ENCODE data around the gene NFKBIE. TPM values are rescaled to one million over a fixed set of nuclear protein-coding genes. Genes with fewer than 3 reads are reported as not detected.

The NFKBIE gene
- total RNA-seq, 2 donors from 2014 or later: 24.1 to 26.1 TPM

DNA sequence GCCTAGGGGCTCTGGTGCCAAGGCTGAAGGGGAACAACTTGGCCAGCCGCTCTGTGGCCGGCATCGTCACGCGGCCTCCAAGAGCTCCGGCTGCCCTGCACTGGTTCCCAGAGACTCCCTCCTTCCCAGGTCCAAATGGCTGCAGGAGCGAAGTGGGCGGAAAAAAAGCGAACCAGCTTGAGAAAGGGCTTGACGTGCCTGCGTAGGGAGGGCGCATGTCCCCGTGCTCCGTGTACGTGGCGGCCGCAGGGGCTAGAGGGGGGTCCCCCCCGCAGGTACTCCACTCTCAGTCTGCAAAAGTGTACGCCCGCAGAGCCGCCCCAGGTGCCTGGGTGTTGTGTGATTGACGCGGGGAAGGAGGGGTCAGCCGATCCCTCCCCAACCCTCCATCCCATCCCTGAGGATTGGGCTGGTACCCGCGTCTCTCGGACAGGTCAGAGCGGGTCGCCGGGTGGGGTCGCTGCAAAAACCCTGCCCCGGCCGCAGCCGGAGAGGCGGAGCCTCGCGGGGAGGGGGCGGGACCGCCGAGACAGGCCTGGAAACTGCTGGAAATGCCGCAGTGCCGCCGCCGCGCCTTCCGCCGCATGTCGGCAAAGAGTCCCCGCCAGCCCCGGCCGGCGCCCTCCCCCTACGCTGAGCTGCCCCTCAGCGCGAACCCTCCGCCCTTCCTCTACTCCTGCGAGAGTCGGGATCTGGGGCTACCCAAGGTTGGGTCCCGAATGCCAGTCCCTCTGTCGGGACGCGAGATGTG, 19.3 kb downstream of the NFKBIE start:
- ATAC-seq (peak; percentile 63 to 71), DNase-seq (ENCODE audit: low spot score) (peak; percentile 89)
- no peaks in the 10 kb centered on the region for H3K27me3 Mint-ChIP-seq
- H3K9me3 Mint-ChIP-seq: no peaks in the 10 kb centered on the region
- peaks cover 41 to 46% of the 10 kb centered on the region in 2 donors for H3K4me1 Mint-ChIP-seq (ENCODE audit: low read depth in 2 of 2)
- H3K27ac Mint-ChIP-seq: peak overlapping the region; percentile 98
- H3K36me3 Mint-ChIP-seq: peaks cover 41% of the 10 kb centered on the region
- peak overlapping the region; percentile 94 for H3K4me3 Mint-ChIP-seq

DNA sequence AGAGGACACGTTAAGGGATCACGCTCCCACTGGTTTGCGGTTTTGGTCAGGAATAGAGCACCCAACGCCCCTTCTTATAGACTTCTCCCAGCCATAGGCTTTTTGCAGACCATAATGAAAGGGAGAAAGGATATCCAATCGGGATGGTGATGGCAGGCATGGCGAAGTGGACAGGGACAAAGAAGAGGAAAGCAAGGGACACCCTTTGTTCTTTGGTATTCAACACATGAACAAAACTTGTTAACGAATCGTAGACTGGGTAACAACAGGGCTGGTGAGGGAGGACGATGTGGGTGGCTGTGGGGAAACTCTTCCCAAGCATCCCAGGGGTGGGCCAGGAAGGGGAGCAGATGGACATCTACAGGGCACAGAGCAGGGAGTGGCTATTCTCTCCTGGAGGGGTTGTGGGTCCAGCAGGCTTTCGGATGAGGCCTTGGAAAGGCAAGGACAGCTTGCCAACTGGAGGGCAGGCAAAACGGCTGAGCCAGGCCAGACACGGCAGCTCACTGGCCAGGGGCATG, 19.9 kb downstream of the NFKBIE start:
- H3K4me1 Mint-ChIP-seq (ENCODE audit: low read depth in 2 of 2): peaks cover 40 to 41% of the 10 kb centered on the region in 2 donors
- DNase-seq (ENCODE audit: low spot score) (no peak), ATAC-seq (no peak)
- H3K9me3 Mint-ChIP-seq: no peaks in the 10 kb centered on the region
- peaks cover 35% of the 10 kb centered on the region for H3K36me3 Mint-ChIP-seq
- peak overlapping the region; percentile 98 for H3K27ac Mint-ChIP-seq
- H3K4me3 Mint-ChIP-seq: peak overlapping the region; percentile 94
- H3K27me3 Mint-ChIP-seq: no peaks in the 10 kb centered on the region

DNA sequence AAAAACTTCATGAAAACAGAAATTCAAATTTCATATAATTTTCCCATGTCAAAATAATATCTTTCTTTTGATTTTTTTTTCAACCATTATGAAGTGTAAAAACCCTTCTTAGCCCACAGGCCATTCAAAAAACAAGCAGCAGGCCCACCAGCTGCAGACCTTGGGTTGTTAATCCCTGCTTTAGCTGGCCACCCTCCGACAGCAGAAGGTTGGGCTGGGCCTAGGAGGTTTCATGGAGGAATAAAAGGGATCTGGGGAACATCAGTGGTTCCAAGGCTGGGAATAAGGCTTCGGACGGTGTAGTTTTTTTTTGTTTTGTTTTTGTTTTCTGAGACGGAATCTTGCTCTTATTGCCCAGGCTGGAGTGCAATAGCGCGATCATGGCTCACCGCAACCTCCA, 22.0 kb downstream of the NFKBIE start:
- no peak for ATAC-seq
- Mint-ChIP-seq H3K4me1 (ENCODE audit: low read depth in 2 of 2) (peaks cover 23 to 24% of the 10 kb centered on the region in 2 donors), H3K4me3 (no peak overlapping the region), H3K9me3 (no peaks in the 10 kb centered on the region), H3K27me3 (no peaks in the 10 kb centered on the region), H3K36me3 (peaks cover 14% of the 10 kb centered on the region), H3K27ac (no peak overlapping the region)
- no peak for DNase-seq (ENCODE audit: low spot score)

DNA sequence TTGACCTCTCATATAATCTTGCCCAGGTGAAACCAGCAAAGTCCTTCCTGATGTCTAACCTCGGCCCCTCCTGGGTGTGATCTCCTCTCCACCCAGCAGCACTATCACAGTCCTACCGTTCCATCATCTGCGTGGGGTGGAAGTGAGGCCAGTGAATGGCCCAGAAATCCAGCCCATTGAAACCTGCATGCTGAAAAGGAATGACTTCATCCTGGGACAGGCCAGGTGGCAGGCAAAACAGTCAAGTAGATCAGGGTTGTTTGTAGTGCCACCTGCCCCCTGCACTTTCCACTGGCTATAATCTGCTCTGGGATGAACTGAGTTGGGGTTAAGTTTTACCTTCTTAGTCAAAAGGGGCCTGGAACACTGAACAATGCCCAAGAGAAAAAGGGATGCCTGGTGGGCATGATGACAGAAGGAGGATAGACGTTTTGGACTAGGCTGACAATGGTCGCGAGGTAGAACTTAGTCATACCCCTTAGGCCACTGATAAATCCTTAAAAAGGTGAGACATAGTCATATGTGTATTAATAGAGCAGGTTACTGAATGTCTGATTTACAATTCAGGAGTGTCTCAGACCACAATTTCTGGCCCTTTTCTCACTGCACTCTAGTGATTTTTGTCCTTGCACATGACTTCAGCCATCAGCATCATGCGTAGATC, 26.5 kb downstream of the NFKBIE start:
- DNase-seq (ENCODE audit: low spot score) (peak; percentile 37), ATAC-seq (no peak)
- Mint-ChIP-seq H3K9me3 (no peaks in the 10 kb centered on the region), H3K4me1 (ENCODE audit: low read depth in 2 of 2) (peaks cover 9 to 15% of the 10 kb centered on the region in 2 donors), H3K27ac (peak overlapping the region; percentile 87 to 91), H3K27me3 (no peaks in the 10 kb centered on the region), H3K4me3 (peak overlapping the region; percentile 86), H3K36me3 (no peaks in the 10 kb centered on the region)

GRCh38 chr6:44237813-44238433, 27.4 kb downstream of the NFKBIE start:
- peak; percentile 86 for DNase-seq (ENCODE audit: low spot score)
- peak overlapping the region; percentile 86 for H3K4me3 Mint-ChIP-seq
- H3K27ac Mint-ChIP-seq: peak overlapping the region; percentile 87 to 91
- H3K9me3 Mint-ChIP-seq: no peaks in the 10 kb centered on the region
- peaks cover 13 to 20% of the 10 kb centered on the region in 2 donors for H3K4me1 Mint-ChIP-seq (ENCODE audit: low read depth in 2 of 2)
- H3K36me3 Mint-ChIP-seq: no peaks in the 10 kb centered on the region
- peak; percentile 90 to 92 for ATAC-seq
- no peaks in the 10 kb centered on the region for H3K27me3 Mint-ChIP-seq

GRCh38 chr6:44237021-44237812, 28.1 kb downstream of the NFKBIE start:
- Mint-ChIP-seq H3K9me3 (no peaks in the 10 kb centered on the region), H3K36me3 (no peaks in the 10 kb centered on the region), H3K4me1 (ENCODE audit: low read depth in 2 of 2) (peaks cover 13 to 20% of the 10 kb centered on the region in 2 donors), H3K27me3 (no peaks in the 10 kb centered on the region), H3K4me3 (peak overlapping the region; percentile 86), H3K27ac (peak overlapping the region; percentile 87 to 91)
- ATAC-seq (peak; percentile 95), DNase-seq (ENCODE audit: low spot score) (peak; percentile 92)

DNA sequence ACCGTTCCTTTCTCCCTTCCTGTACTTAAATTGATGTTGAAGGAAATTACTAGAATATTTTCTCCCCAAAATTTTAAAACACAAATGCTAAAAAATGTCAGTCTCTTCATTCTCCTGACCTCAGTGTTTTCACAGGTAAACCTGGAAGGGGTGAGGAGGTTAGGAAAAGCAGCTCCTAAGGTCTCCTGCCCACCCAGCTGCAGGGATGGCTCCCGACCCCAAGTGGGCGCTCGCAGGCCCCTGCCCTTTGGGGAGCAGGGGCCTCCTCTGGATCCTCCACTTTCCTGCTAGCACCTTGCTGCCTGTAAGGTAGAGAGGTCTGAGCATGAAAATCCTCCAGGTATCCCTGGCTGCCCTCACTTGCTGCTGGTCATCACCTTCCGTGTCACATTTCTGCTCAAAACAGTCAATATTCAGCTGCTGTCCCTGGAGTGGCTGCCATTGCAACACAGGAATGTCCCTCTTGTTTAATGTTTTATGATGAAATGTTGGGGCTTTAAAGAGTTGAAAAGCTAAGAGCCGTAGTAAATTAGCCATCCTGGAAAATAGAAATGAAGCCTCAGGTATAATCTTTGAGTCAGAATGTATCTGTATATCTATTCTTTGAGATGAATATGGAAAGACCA, 29.3 kb downstream of the NFKBIE start:
- H3K4me1 Mint-ChIP-seq (ENCODE audit: low read depth in 2 of 2): peaks cover 13 to 20% of the 10 kb centered on the region in 2 donors
- no peaks in the 10 kb centered on the region for H3K9me3 Mint-ChIP-seq
- DNase-seq (ENCODE audit: low spot score): peak; percentile 47
- no peaks in the 10 kb centered on the region for H3K36me3 Mint-ChIP-seq
- no peaks in the 10 kb centered on the region for H3K27me3 Mint-ChIP-seq
- no peak for ATAC-seq
- H3K27ac Mint-ChIP-seq: peak overlapping the region in 1 of 2 donors; percentile 91
- no peak overlapping the region for H3K4me3 Mint-ChIP-seq

DNA sequence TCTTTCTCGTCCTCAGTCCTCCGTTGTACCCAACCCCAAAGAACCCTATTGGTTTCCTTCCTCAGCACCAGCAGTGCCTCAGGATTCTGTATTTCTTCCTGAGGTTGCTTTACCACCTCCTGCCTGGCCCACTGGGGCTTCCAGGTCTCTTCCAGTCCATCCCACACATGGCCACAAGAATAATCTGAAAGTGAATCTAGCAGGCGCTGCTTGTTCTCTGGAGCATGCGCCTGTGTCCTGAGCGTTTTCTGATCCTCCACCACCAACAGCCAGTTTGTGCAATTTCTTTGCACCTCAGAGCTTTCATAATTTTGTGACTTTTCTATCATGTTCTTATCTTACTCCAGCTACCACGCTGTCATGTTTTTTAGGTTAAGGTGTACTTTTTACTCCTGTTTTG, 30.1 kb downstream of the NFKBIE start:
- ATAC-seq (no peak), DNase-seq (ENCODE audit: low spot score) (peak; percentile 31)
- H3K27me3 Mint-ChIP-seq: no peaks in the 10 kb centered on the region
- H3K9me3 Mint-ChIP-seq: no peaks in the 10 kb centered on the region
- no peak overlapping the region for H3K4me3 Mint-ChIP-seq
- H3K36me3 Mint-ChIP-seq: no peaks in the 10 kb centered on the region
- H3K4me1 Mint-ChIP-seq (ENCODE audit: low read depth in 2 of 2): peaks cover 13 to 20% of the 10 kb centered on the region in 2 donors
- H3K27ac Mint-ChIP-seq: peak overlapping the region in 1 of 2 donors; percentile 30

DNA sequence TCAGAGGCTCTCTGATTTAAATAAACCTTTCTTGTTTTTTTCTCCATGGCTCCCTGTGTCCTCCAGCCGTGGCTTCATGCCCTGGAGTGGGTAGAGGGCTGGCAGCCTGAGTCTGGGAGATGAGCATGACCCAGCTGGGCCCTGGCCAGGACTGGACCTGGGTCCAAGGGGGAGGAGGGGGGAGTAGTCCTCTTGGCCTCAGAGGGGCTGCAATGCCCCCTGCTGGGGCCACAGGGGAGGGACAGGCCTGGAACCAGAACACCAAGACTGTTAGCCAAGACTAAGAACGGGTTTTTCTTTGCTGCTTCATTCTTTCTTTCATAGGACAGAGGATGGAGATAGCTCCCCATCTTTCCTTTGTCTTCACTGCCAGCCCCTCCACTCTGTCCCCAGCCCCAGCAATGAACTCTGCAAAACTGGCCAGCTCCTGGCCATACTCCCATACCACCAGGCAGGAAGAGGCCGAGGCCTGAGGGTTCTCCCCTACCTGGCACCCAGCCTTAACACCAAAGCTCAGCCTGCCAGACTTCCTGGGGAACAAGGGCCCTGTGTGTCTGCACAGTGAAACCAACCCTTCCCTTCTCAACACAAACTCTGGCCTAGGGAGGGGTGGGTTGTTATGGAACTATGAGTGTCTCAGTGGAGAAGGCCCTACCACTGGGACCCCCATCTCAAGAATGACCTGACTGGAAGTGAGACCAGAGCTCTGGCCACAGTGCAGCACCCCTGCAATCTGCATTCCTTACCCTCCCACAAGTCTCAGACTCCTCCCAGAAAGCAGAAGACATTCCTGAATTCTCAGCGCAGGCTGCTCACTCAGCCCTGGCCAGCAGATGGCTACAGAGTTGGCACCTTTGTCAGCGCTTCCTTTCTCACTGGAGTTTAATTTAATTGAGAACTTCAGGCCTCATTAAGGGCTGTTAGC, 31.0 kb downstream of the NFKBIE start:
- ATAC-seq (no peak), DNase-seq (ENCODE audit: low spot score) (peak; percentile 57)
- peaks cover 13 to 20% of the 10 kb centered on the region in 2 donors for H3K4me1 Mint-ChIP-seq (ENCODE audit: low read depth in 2 of 2)
- no peaks in the 10 kb centered on the region for H3K9me3 Mint-ChIP-seq
- no peak overlapping the region for H3K4me3 Mint-ChIP-seq
- peak overlapping the region; percentile 33 to 74 for H3K27ac Mint-ChIP-seq
- no peaks in the 10 kb centered on the region for H3K27me3 Mint-ChIP-seq
- H3K36me3 Mint-ChIP-seq: no peaks in the 10 kb centered on the region

DNA sequence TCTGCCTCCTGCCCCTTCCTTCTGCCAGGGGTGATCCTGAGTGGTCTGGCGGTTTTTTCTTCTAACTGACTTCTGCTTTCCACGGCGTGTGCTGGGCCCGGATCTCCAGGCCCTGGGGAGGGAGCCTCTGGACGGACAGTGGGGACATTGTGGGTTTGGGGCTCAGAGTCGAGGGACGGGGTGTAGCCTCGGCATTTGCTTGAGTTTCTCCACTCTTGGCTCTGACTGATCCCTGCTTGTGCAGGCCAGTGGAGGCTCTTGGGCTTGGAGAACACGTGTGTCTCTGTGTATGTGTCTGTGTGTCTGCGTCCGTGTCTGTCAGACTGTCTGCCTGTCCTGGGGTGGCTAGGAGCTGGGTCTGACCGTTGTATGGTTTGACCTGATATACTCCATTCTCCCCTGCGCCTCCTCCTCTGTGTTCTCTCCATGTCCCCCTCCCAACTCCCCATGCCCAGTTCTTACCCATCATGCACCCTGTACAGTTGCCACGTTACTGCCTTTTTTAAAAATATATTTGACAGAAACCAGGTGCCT, 31.7 kb downstream of the NFKBIE start:
- Mint-ChIP-seq H3K4me1 (ENCODE audit: low read depth in 2 of 2) (peaks cover 11 to 19% of the 10 kb centered on the region in 2 donors), H3K9me3 (no peaks in the 10 kb centered on the region), H3K36me3 (no peaks in the 10 kb centered on the region), H3K27ac (peak overlapping the region; percentile 33 to 74), H3K27me3 (no peaks in the 10 kb centered on the region), H3K4me3 (no peak overlapping the region)
- DNase-seq (ENCODE audit: low spot score) (no peak), ATAC-seq (no peak)

DNA sequence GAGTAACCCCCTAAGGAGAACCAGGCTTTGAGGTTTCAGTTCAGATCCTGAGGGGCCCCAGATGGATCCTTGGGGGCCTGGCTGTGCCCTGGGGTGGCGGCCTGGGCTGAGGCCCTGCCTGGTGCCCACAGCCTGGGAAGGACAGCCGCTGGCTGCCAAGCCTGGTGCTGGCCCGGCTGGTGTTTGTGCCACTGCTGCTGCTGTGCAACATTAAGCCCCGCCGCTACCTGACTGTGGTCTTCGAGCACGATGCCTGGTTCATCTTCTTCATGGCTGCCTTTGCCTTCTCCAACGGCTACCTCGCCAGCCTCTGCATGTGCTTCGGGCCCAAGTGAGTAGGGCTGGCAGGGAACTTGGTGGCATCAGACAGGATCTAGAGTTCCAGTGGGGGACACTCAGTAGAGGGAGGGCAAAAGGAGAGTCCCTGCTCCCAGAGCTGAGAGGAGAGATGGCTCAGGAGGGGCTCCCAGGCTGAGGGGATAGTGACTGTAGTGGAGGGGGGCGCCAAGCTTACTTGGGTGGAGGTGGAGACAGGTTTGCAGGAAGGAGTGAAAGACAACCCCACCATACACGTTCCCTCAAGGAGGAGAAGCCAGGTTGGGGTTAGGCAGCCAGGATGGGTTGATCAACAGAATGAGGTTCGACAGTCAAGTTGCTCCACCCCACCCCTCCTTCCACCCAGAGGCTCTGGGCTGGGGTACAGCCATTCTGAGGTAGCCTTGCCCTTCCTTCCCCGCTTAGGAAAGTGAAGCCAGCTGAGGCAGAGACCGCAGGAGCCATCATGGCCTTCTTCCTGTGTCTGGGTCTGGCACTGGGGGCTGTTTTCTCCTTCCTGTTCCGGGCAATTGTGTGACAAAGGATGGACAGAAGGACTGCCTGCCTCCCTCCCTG, 32.4 kb downstream of the NFKBIE start:
- no peaks in the 10 kb centered on the region for H3K36me3 Mint-ChIP-seq
- no peak overlapping the region for H3K4me3 Mint-ChIP-seq
- peak overlapping the region; percentile 33 to 74 for H3K27ac Mint-ChIP-seq
- H3K4me1 Mint-ChIP-seq (ENCODE audit: low read depth in 2 of 2): peaks cover 4 to 12% of the 10 kb centered on the region in 2 donors
- H3K27me3 Mint-ChIP-seq: no peaks in the 10 kb centered on the region
- no peaks in the 10 kb centered on the region for H3K9me3 Mint-ChIP-seq
- DNase-seq (ENCODE audit: low spot score) (peak; percentile 54), ATAC-seq (no peak)

Data from natural killer cell treated with Interleukin-12 subunit alpha and Interleukin-12 subunit beta and Interleukin-15 and Interleukin-18, amount 100 ng/mL, for 72 hours (primary cell).